ENCODE data around the gene FOXF2.

Gene FOXF2

GRCh38 chr6:1415416-1416063 lies 26.2 kb downstream of the FOXF2 start:
- no peak for DNase-seq

GRCh38 chr6:1416191-1416760 lies 26.9 kb downstream of the FOXF2 start:
- no peak for DNase-seq

GRCh38 chr6:1416820-1417219 lies 27.4 kb downstream of the FOXF2 start:
- DNase-seq, result no peak

- DNase-seq, result no peak
These were observed 28.3 kb downstream of the FOXF2 start for GRCh38 chr6:1417718-1418117.

- no peak for DNase-seq
These were observed 29.3 kb downstream of the FOXF2 start for GRCh38 chr6:1418471-1419191.

- DNase-seq, result no peak
These were observed 31.0 kb downstream of the FOXF2 start for GRCh38 chr6:1420382-1420781.

- no peak for DNase-seq
These were observed 32.9 kb downstream of the FOXF2 start for GRCh38 chr6:1422290-1422689.

GRCh38 chr6:1423578-1423977 lies 34.2 kb downstream of the FOXF2 start:
- no peak for DNase-seq

- no peak for DNase-seq
These were observed 35.0 kb downstream of the FOXF2 start for GRCh38 chr6:1424306-1424927.

- DNase-seq, result no peak
These were observed 37.0 kb downstream of the FOXF2 start for GRCh38 chr6:1426416-1426815.

GRCh38 chr6:1435806-1436205 lies 46.4 kb downstream of the FOXF2 start:
- no peak for DNase-seq

GRCh38 chr6:1436334-1437306 lies 47.2 kb downstream of the FOXF2 start:
- DNase-seq, result peak; percentile 61

GRCh38 chr6:1437553-1438406 lies 48.4 kb downstream of the FOXF2 start:
- no peak for DNase-seq

- no peak for DNase-seq
These were observed 49.1 kb downstream of the FOXF2 start for GRCh38 chr6:1438471-1438881.

- no peak for DNase-seq
These were observed 50.0 kb downstream of the FOXF2 start for GRCh38 chr6:1439349-1439748.

- DNase-seq, result no peak
These were observed 53.6 kb downstream of the FOXF2 start for GRCh38 chr6:1442929-1443328.

All from DMS 273 treated with DMSO at 0.1 percent for 48 hours (cell line).